Mononuclear cell (primary cell): ENCODE measurements around the gene DOCK7. TPM values are rescaled to one million over a fixed set of nuclear protein-coding genes. Genes with fewer than 3 reads are reported as not detected.

Experiments used
- H3K27me3 ChIP-seq: 2 replicates; pipeline ENCODE4 v1.6.0; 2011; ENCODE audit warnings: low read length, control low read depth; ENCODE audit not compliant: insufficient read depth
- H3K4me1 ChIP-seq: 2 replicates; pipeline ENCODE4 v1.5.1; 2011; ENCODE audit warnings: mild to moderate bottlenecking, low read length, control low read depth; ENCODE audit not compliant: insufficient read depth
- H3K4me3 ChIP-seq: 2 replicates; pipeline ENCODE4 v1.5.1; 2011; ENCODE audit warnings: mild to moderate bottlenecking, low read length, moderate library complexity
- H3K9me3 ChIP-seq: 2 replicates; pipeline ENCODE4 v1.5.1; 2011; ENCODE audit warnings: low read depth, mild to moderate bottlenecking, control low read depth, low read length
- total RNA-seq: library from RNA; depleted of rRNA; stranded (reverse); fragments of >200 nt; gene quantifications from one replicate; pipeline ENCODE4 v1.2.3, GENCODE V29; 2012

The DOCK7 gene
- total RNA-seq, 1 donor = 15.5 TPM

DNA sequence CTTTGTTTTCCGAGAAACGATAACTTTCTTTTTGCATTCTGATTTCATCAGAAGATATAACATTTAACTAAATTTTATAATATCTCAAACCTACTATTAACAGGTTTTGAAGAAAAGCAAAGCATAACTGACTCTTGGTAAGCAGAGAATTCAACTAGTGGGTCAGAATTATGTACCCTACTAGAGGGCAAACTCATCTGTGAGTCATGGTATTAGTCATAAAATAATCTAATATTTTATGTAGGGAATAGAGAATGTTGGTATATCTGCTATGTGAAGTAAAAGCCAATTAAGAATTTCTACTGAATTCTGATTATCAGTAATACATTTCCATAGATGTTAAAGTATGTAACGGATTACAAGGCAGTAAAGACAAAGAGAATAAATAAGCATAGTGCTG, 194.5 kb downstream of the DOCK7 start:
- Histone ChIP-seq H3K27me3 (no peaks in the 10 kb centered on the region), H3K9me3 (no peaks in the 10 kb centered on the region), H3K4me3 (no peak overlapping the region), H3K4me1 (no peaks in the 10 kb centered on the region)

DNA sequence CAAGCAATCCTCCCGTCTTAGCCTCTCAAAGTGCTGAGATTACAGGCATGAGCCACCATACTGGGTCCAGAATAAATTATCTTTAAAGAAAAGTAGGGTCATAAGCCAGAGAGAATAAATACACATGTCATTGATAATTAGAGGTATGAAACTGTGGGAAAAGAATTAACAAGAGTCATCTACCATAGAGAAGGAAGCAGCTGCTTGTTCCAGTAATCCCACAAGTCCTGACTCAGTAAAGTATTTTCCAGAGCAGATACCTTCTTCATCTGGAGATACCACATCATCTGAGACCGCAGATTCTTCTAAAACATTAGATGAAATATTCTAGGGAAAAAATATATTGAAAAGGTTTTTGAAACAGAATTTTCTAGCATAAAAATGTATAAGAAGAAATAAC, 195.7 kb downstream of the DOCK7 start:
- Histone ChIP-seq H3K27me3 (no peaks in the 10 kb centered on the region), H3K9me3 (no peaks in the 10 kb centered on the region), H3K4me3 (no peak overlapping the region), H3K4me1 (no peaks in the 10 kb centered on the region)

DNA sequence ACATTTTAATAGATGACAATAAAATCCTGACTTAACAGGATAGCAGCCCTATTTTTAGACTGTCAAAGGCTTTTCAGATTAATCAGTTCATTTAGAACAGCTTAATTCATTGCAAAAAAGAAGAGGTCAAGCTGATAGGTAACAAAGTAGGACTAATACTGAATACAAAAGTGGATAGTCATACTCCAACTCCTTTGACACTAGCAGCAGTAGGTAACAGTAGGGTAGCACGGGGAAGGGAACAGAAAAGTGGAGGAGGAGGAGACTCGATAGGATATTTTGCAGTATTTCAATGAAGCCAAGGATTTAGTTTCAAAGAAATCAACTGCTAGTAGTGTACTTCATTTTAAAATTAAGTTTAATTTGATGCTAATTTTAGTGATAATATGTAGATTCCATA, 200.2 kb downstream of the DOCK7 start:
- H3K27me3 ChIP-seq = no peaks in the 10 kb centered on the region
- H3K4me1 ChIP-seq = peaks cover 4% of the 10 kb centered on the region
- H3K9me3 ChIP-seq = no peaks in the 10 kb centered on the region
- no peak overlapping the region for H3K4me3 ChIP-seq

DNA sequence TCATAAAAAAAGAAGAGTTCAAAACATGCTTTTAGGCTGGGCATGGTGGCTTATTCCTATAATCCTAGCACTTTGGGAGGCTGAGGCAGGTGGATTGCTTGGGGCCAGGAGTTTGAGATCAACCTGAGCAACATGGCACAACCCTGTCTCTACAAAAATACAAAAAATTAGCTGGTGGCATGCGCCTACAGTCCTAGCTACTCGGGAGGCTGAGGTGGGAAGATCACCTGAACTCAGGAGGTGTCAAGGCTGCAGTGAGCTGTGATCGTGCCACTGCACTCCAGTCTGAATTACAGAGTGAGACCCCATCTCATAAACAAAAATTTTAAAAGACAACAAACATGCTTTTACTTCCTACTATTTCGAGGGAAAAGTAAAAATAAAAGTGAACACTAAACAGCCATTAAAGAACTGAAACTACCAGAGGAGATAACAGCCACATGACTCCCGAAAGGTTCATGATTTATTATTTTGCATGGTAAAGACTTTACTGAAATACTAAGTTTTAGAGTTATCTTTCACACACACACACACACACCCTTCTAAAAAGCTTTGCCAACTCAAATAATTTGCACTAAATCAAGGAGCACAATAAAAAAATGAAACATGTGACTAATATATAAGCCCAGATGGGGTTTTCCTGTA, 203.2 kb downstream of the DOCK7 start:
- no peak overlapping the region for H3K4me3 ChIP-seq
- H3K9me3 ChIP-seq = no peaks in the 10 kb centered on the region

DNA sequence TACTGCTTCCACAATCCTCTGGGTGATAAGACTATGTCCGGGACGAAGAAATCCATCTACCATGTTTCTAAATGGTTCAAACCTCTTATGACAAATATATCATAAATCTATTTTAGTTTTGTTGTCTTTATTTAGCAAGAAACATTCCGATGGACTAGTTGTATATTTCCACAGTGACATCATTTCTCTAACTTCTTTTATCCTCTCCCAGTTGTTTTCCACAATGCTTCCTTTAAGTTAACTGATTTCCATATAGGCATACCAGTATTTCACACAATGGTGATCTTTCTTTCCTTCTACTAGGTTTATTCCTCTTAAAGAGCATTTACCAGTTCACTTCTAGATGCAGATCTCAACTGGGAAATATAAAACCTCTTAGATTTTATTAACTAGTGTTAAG, 206.5 kb downstream of the DOCK7 start:
- Histone ChIP-seq H3K27me3 (no peaks in the 10 kb centered on the region), H3K4me3 (no peak overlapping the region), H3K4me1 (peaks cover 4% of the 10 kb centered on the region), H3K9me3 (no peaks in the 10 kb centered on the region)

More for the DNA sequence above, 203.2 kb downstream of the DOCK7 start:
- Histone ChIP-seq H3K4me1 (peaks cover 4% of the 10 kb centered on the region), H3K27me3 (no peaks in the 10 kb centered on the region)

DNA sequence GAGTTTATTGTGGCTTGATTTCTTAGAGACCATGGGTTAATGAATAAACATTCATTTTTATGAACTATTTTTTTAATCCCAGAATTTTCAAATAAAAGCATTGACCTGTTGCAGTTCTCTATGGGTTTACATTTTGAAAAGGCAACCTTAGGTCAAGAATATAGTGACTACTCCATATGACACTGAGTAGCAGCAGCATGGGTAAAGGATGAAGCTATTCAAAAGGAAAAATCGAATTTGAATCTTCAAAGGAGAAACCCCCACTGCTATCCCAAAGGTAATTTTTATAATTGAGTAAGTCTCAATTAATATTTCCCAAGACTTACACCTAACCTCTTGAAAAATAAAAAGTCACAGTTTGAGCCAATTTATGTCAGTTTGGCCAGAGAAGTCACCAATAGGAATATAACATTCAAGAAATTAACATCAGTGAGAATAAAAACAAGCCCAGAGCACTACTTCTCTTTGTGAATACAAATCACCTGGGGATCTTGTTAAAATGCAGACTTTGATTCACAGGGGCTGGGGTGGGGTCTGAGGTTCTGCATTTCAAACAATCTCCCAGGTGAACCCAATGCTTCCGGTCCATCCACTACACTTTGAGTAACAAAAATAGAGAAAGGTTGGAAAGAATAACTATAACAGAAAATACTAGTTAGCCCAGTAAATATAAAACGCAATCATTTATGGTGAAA, 211.5 kb downstream of the DOCK7 start:
- H3K27me3 ChIP-seq = no peaks in the 10 kb centered on the region
- H3K4me1 ChIP-seq = no peaks in the 10 kb centered on the region
- no peaks in the 10 kb centered on the region for H3K9me3 ChIP-seq
- H3K4me3 ChIP-seq = no peak overlapping the region

DNA sequence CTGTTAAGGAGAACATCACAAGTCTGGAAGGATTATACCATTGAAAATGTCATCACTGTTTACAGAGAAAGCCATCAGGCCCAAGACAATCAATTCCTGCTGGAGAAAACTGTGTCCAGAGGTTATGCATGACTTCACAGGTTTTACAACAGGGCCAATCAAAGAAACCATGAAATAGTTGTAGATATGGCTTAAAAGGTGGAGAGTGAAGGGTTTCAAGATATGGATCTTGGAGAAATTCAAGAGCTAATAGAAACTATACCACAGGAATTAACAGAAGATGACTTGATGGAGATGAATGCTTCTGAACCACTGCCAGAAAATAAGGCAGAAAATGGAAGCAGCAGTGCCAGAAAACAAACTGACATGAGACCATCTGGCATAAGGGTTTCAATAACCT, 221.1 kb downstream of the DOCK7 start:
- H3K4me3 ChIP-seq = no peak overlapping the region
- no peaks in the 10 kb centered on the region for H3K4me1 ChIP-seq
- no peaks in the 10 kb centered on the region for H3K9me3 ChIP-seq
- no peaks in the 10 kb centered on the region for H3K27me3 ChIP-seq

DNA sequence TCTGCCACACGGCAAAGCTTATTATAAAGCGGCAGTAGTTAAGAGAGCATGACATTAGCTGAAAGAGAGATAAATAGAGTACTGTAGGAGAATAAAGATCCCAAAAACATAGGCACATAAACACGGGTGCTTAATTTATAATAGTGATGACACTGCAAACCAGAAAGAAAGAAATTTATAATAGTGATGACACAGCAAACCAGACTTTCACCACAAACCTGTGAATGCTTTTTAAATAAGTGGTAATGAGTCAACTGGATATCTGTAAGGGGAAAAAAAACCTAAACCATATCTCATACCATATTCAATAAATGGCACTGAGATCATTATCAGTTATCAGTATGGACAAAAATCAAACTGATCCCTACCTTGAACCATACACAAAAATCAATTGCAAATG, 225.8 kb downstream of the DOCK7 start:
- Histone ChIP-seq H3K4me3 (no peak overlapping the region), H3K4me1 (no peaks in the 10 kb centered on the region), H3K27me3 (no peaks in the 10 kb centered on the region), H3K9me3 (no peaks in the 10 kb centered on the region)

DNA sequence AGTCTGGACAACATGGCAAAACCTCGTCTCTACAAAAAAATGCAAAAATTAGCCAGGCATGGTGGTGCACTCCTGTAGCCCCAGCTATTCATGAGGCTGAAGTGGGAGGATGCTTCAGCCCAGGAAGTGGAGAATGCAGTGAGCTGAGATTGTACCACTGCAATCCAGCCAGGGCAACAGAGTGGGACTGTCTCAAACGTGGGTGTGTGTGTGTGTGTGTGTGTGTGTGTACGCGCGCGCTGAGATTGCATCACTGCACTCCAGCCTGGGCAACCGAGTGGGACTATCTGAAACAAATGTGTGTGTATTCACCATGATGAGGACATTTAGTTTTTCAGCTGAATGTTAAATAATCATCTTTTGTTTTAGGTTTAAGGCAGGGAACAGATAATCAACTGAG, 230.2 kb downstream of the DOCK7 start:
- no peaks in the 10 kb centered on the region for H3K27me3 ChIP-seq
- H3K9me3 ChIP-seq = no peaks in the 10 kb centered on the region
- no peak overlapping the region for H3K4me3 ChIP-seq
- no peaks in the 10 kb centered on the region for H3K4me1 ChIP-seq

DNA sequence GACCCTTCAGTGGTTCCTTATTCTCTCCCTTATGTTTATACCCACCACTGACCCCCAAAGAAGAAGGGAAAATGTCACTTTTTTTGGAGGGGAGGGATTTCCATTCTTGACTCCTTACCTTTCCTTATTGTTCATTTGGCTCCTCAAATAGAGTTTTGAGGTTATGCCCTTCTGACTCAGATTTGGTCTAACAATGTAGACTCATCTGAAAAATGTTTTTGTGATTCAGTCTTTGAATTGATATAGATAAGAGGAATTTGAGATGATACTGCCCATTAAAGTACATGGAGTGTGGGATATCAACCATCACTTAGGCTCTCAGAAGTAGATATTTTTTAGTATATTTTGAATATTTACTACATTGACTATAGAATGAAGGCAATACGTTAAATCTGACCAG, 235.2 kb downstream of the DOCK7 start:
- Histone ChIP-seq H3K4me3 (no peak overlapping the region), H3K27me3 (no peaks in the 10 kb centered on the region), H3K9me3 (no peaks in the 10 kb centered on the region), H3K4me1 (no peaks in the 10 kb centered on the region)

DNA sequence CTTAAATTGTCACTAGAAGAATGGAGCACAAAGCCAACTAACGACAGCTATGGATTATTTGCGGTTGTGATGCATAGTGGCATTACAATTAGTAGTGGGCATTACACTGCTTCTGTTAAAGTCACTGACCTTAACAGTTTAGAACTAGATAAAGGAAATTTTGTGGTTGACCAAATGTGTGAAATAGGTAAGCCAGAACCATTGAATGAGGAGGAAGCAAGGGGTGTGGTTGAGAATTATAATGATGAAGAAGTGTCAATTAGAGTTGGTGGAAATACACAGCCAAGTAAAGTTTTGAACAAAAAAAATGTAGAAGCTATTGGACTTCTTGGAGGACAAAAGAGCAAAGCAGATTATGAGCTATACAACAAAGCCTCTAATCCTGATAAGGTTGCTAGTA, 237.9 kb downstream of the DOCK7 start:
- Histone ChIP-seq H3K9me3 (no peaks in the 10 kb centered on the region), H3K4me1 (no peaks in the 10 kb centered on the region), H3K4me3 (no peak overlapping the region), H3K27me3 (no peaks in the 10 kb centered on the region)

DNA sequence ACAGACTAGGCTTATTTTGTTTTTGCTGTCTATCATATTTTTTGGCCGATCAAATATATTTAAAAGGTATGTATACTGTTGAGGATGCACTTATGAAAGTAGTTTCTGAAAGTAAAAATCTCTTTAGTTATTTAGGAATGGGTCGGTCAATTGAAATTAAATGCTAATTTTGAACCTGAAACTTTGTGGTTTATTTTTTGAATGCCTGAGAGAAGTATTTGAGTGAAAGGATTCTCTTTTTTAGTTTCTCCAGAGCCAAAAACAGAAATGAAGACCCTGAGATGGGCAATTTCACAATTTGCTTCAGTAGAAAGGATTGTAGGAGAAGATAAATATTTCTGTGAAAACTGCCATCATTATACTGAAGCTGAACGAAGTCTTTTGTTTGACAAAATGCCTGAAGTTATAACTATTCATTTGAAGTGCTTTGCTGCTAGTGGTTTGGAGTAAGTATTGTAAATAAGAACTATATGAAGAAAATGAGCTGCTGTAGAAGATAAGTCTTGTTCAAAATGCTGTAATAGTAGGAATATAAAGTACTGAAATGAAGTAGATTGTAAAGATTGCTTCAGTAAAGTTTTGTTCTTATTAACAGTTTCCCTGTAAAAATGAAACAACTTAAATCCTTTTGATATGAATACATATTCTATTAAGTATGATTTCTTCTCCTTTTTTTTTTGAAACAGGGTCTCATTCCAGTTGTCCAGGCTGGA, 239.8 kb downstream of the DOCK7 start:
- Histone ChIP-seq H3K4me1 (no peaks in the 10 kb centered on the region), H3K9me3 (no peaks in the 10 kb centered on the region), H3K4me3 (no peak overlapping the region), H3K27me3 (no peaks in the 10 kb centered on the region)

DNA sequence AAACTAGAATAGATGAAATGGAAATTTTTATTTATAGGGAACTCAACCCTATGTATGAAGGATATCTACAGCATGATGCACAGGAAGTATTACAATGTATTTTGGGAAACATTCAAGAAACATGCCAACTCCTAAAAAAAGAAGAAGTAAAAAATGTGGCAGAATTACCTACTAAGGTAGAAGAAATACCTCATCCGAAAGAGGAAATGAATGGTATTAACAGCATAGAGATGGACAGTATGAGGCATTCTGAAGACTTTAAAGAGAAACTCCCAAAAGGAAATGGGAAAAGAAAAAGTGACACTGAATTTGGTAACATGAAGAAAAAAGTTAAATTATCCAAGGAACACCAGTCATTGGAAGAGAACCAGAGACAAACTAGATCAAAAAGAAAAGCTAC, 243.5 kb downstream of the DOCK7 start:
- H3K9me3 ChIP-seq = no peaks in the 10 kb centered on the region
- H3K4me3 ChIP-seq = no peak overlapping the region
- H3K27me3 ChIP-seq = no peaks in the 10 kb centered on the region
- peaks cover 6% of the 10 kb centered on the region for H3K4me1 ChIP-seq

DNA sequence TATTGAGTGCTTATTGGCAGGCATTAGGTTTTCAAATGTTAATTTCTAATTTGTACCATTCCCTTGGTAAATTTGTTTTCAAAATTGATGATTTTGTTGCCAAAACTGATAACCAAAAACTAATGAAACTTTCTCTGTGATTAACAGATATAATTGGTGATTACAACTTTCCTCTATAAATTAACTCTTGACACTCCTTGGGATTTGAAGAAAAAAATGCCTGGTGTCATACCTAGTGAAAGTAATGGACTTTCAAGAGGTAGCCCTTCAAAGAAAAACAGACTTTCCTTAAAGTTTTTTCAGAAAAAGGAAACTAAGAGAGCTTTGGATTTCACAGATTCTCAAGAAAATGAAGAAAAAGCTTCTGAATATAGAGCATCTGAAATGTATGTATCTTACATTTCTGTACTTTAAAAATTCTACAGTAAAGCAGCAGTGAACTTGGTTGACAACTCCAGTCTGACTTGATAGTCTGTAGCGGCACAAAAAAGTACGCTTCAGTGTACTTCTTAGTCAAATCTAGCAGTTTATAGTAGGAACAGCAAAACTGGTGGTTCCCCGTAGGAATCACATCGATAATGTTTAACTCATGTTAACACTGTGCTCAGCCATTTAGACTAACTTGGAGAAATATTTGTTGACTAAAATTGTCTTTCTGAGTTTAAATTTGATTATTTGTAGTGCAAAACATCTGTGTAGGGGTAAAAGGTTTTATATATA, 248.4 kb downstream of the DOCK7 start:
- Histone ChIP-seq H3K9me3 (no peaks in the 10 kb centered on the region), H3K4me3 (no peak overlapping the region), H3K27me3 (no peaks in the 10 kb centered on the region), H3K4me1 (peaks cover 31% of the 10 kb centered on the region)

DNA sequence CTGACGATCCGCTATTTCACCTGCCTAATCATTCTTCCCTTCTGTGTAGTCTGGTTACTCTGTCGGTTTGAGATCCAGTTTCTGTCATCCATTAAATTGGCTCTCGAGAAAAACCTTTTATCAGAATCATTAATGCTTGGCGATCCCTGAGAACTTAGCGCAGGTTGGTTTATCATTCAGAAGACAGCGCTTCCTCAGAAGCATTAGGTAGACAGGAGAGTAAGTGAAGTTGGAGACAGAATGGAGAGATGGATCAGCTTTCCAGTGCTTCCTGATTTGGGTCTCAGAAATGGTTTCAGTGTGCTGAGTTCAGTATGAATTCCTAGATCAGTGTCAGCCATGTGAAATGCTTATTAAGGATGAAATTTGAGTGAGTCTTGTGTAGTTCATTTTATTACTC, 250.0 kb downstream of the DOCK7 start:
- no peaks in the 10 kb centered on the region for H3K9me3 ChIP-seq
- H3K27me3 ChIP-seq = no peaks in the 10 kb centered on the region
- H3K4me3 ChIP-seq = peak overlapping the region; percentile 86
- peaks cover 31% of the 10 kb centered on the region for H3K4me1 ChIP-seq
